ENCODE data around the gene ARHGEF2. TPM values are rescaled to one million over a fixed set of nuclear protein-coding genes. Genes with fewer than 3 reads are reported as not detected.

Gene ARHGEF2
- total RNA-seq, 1 experiment from 2014 or later = 90.1 TPM

DNA sequence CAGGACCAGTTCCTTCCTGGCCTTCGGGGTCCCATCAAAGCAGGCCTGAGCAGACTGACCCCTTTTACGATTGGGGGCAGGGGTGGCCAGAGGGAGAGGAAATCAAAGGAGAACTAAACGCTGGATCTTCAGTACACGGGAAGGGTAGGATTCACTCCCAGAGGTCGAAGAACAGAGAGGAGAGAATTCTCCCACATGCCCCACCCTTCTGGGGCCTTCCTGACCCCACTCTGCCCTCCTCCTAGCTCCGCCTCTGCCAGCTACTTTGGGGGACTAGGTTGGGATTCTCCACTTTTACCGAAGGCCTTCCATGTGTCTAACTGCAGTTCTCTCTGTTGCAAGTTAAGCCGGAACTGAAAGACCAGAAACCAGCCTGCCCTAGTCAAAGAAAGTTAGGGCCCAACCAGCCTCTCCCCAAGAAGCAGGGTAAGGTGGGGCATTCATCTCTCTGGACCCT lies 654 bp upstream of the ARHGEF2 start:
- H3K4me2 ChIP-seq (ENCODE audit: low read length) = peak overlapping the region; percentile 96
- peak; percentile 36 for TF ChIP-seq POLR2A (IDR thresholded peaks at IDR 0.05; ENCODE audit: borderline replicate concordance, extremely low read depth, insufficient read depth, insufficient read length)
- no peak for TF ChIP-seq SRF (IDR thresholded peaks at IDR 0.05; ENCODE audit: low read depth)
- TF ChIP-seq, protein P1, sequence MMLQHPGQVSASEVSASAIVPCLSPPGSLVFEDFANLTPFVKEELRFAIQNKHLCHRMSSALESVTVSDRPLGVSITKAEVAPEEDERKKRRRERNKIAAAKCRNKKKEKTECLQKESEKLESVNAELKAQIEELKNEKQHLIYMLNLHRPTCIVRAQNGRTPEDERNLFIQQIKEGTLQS (IDR thresholded peaks at IDR 0.05) = no peak
- no peak for TF ChIP-seq CEBPB (IDR thresholded peaks at IDR 0.05; ENCODE audit: low read depth)
- TF ChIP-seq, protein P2, sequence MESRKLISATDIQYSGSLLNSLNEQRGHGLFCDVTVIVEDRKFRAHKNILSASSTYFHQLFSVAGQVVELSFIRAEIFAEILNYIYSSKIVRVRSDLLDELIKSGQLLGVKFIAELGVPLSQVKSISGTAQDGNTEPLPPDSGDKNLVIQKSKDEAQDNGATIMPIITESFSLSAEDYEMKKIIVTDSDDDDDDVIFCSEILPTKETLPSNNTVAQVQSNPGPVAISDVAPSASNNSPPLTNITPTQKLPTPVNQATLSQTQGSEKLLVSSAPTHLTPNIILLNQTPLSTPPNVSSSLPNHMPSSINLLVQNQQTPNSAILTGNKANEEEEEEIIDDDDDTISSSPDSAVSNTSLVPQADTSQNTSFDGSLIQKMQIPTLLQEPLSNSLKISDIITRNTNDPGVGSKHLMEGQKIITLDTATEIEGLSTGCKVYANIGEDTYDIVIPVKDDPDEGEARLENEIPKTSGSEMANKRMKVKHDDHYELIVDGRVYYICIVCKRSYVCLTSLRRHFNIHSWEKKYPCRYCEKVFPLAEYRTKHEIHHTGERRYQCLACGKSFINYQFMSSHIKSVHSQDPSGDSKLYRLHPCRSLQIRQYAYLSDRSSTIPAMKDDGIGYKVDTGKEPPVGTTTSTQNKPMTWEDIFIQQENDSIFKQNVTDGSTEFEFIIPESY (IDR thresholded peaks at IDR 0.05; ENCODE audit: extremely low read depth, insufficient replicate concordance, low read length) = no peak
- TF ChIP-seq, protein P3, sequence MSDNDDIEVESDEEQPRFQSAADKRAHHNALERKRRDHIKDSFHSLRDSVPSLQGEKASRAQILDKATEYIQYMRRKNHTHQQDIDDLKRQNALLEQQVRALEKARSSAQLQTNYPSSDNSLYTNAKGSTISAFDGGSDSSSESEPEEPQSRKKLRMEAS (IDR thresholded peaks at IDR 0.05) = no peak
- TF ChIP-seq SP1 (IDR thresholded peaks at IDR 0.05; ENCODE audit: low read depth) = no peak
- no peak for TF ChIP-seq ZNF274 (IDR thresholded peaks at IDR 0.05; ENCODE audit: low read depth, low read length)
- TF ChIP-seq EZH2 (IDR thresholded peaks at IDR 0.05) = no peak
- TF ChIP-seq, protein P4, sequence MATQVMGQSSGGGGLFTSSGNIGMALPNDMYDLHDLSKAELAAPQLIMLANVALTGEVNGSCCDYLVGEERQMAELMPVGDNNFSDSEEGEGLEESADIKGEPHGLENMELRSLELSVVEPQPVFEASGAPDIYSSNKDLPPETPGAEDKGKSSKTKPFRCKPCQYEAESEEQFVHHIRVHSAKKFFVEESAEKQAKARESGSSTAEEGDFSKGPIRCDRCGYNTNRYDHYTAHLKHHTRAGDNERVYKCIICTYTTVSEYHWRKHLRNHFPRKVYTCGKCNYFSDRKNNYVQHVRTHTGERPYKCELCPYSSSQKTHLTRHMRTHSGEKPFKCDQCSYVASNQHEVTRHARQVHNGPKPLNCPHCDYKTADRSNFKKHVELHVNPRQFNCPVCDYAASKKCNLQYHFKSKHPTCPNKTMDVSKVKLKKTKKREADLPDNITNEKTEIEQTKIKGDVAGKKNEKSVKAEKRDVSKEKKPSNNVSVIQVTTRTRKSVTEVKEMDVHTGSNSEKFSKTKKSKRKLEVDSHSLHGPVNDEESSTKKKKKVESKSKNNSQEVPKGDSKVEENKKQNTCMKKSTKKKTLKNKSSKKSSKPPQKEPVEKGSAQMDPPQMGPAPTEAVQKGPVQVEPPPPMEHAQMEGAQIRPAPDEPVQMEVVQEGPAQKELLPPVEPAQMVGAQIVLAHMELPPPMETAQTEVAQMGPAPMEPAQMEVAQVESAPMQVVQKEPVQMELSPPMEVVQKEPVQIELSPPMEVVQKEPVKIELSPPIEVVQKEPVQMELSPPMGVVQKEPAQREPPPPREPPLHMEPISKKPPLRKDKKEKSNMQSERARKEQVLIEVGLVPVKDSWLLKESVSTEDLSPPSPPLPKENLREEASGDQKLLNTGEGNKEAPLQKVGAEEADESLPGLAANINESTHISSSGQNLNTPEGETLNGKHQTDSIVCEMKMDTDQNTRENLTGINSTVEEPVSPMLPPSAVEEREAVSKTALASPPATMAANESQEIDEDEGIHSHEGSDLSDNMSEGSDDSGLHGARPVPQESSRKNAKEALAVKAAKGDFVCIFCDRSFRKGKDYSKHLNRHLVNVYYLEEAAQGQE (IDR thresholded peaks at IDR 0.05; ENCODE audit: low read depth) = no peak
- no peak for TF ChIP-seq EGR1 (IDR thresholded peaks at IDR 0.05; ENCODE audit: low read depth)
- TF ChIP-seq YY1 (IDR thresholded peaks at IDR 0.05; ENCODE audit: extremely low read depth, insufficient replicate concordance, low read depth, low read length) = no peak
- peak; percentile 43; the same call in 1 of the 2 replicates for TF ChIP-seq POLR2AphosphoS5 (IDR thresholded peaks at IDR 0.05; ENCODE audit: low read depth, low read length)
- TF ChIP-seq JUND (IDR thresholded peaks at IDR 0.05) = no peak
- peak; percentile 20; the same call in 1 of the 2 replicates for TF ChIP-seq ZFX (IDR thresholded peaks at IDR 0.05)
- H3K36me3 ChIP-seq (ENCODE audit: control insufficient read depth in 1 of 2, insufficient read depth in 2 of 2, low read length in 2 of 2) = no peaks in the 10 kb centered on the region
- H3K79me2 ChIP-seq (ENCODE audit: insufficient read depth, low read length) = peaks cover 51% of the 10 kb centered on the region
- H3K4me1 ChIP-seq (ENCODE audit: control insufficient read depth in 1 of 2, insufficient read depth in 2 of 2, low read length in 2 of 2) = peaks cover 58 to 76% of the 10 kb centered on the region in 2 experiments
- intact Hi-C loops (cut with micrococcal nuclease) = loop anchor here (2.0 kb wide), 1 partner anchor 16 kb away; no protein-coding TSS in a partner anchor
- BruUV-seq (replicated peaks) = TSS peak; percentile 77
- no peaks in the 10 kb centered on the region for H4K20me1 ChIP-seq (ENCODE audit: insufficient read depth)
- no peaks in the 10 kb centered on the region for H3K9me3 ChIP-seq (ENCODE audit: control insufficient read depth in 1 of 2, insufficient read depth in 1 of 2, low read depth in 1 of 2, low read length in 2 of 2)
- DNase-seq (ENCODE audit: low read depth, low spot score) (no peak), ATAC-seq (peak; percentile 31)
- peak overlapping the region; percentile 97 for H3K9ac ChIP-seq (ENCODE audit: low read length)
- no peaks in the 10 kb centered on the region for H3K27me3 ChIP-seq (ENCODE audit: insufficient read depth, low read length)
- ChIA-PET POLR2A (interaction anchor here (0.8 to 3.6 kb wide), 10 partner anchors 9 to 44 kb away, joined by 3 to 28 read pairs (median 7); no protein-coding TSS in a partner anchor), RAD21 (ENCODE audit: low non-redundant PET in 1 of 2, low total read pairs in 2 of 2, uncharacterized antibody in 2 of 2, unreplicated experiment in 2 of 2) (interaction anchor here in 1 of 2 experiments (0.6 kb wide), 1 partner anchor 17 kb away, joined by 3 read pairs; no protein-coding TSS in a partner anchor), CTCF (interaction anchor here (0.5 to 2.7 kb wide), 3 partner anchors 17 to 255 kb away, joined by 3 to 8 read pairs (median 3); no protein-coding TSS in a partner anchor)
- peak overlapping the region; percentile 87 to 91 for H3K4me3 ChIP-seq (replicated peaks in 1 of 2; ENCODE audit: low read depth in 1 of 2, low read length in 2 of 2)
- H3K9me2 ChIP-seq (ENCODE audit: insufficient read depth) = no peaks in the 10 kb centered on the region
- peak overlapping the region; percentile 85 for H3K27ac ChIP-seq (ENCODE audit: low read depth, low read length)
- H2AFZ ChIP-seq (ENCODE audit: low read depth, low read length, poor library complexity, severe bottlenecking) = no peak overlapping the region
